HL-60/S4 treated with phorbol 12-myristate 13-acetate at 8.2 ng/mL for 4 days and 3 days (cell line): Measurements from ENCODE around the gene TOPAZ1.

ENCODE experiments used
- in situ Hi-C: fragments of 300-500 bp; cut with MboI; formaldehyde crosslinking; loops from 2 replicates; pipeline ENCODE4 v1.15.0; 2022; ENCODE audit warnings: low sequenced_read_pairs

Gene TOPAZ1

DNA sequence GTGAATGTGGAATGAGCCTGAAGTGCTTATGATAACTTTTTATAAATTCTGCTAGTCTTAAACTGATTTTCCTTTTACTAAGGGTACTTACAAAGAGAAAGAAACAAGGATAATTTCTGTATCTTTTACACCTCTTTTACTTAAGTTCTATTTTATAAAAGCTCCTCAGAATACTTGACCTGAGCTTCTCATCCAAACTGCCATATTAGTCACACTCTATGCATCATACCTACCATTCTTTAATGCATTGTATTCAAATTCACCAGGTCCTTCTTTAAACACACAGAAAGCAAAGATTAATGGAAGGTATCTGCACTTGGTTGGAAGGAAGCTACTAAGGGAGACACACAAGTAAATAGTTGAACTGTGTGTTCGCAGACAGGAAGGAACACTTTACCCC is 1.6 kb upstream of the TOPAZ1 start:
- in situ Hi-C loops = no loop called here

DNA sequence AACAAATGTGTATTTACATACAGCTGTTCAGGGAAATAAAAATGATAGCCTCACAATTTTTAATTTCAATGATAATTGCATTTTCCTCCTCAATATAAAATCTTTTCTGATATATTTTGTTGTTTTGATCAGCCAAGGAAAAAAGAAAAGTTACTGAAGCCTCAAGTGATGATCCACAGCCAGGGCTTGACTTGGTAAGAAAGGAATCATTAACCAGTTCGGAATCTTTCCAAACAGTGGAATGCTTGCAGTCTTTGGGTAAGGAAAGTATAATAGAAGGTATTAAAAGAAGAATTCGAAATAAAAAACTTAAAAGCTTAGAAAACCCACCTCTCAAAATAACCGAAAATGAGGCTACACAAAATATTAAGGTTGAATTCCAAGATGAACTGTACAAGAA is 1.0 kb downstream of the TOPAZ1 start:
- in situ Hi-C loops = no loop called here

DNA sequence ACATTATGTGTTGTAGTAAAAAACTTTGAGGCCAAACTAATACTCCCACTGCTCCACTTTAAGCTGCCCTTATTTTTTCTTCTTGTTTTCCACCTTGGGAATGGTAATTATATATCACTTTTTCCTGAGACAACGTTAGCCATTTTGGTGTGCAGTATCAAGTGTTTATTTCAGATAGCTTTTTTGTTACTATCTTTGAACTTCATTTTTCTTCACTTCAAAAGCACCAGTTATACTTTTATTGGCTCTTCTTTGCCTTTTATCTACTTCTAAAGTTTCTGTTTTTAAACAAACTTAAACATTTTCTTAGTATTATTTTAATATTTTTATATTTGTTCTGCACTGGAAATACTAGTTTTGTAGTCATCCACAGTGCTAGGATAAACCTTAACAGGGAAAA is 6.5 kb downstream of the TOPAZ1 start:
- in situ Hi-C loops = no loop called here

DNA sequence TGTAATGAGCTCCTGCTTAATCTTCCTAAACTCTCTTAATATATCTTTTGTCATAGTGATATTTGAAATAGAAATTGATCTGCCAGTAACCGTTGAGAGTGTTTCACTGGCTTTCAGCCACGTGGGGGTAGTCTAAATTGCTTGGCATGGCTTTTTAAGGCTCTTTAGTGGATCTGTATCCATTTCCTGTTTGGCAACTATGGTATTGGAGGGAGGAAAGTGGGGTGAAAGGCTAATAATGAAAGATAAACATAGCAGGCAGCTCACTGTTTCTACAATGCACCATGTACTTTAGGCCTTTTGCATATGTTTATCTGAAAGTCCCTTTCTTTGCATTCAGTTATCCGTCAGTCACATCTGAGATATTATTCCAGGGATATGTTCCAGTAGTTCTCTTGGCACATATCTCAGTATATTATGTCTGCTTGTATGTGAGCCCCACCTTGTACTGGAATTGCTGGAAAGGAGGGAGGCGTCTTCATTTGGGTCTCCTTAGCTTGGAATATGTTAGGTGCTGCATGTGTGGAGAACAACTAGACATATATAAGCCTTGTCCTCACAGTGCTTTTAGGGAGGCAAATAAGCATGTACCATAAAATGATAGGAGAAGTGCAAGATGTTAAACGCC is 10.8 kb downstream of the TOPAZ1 start:
- in situ Hi-C loops = no loop called here

DNA sequence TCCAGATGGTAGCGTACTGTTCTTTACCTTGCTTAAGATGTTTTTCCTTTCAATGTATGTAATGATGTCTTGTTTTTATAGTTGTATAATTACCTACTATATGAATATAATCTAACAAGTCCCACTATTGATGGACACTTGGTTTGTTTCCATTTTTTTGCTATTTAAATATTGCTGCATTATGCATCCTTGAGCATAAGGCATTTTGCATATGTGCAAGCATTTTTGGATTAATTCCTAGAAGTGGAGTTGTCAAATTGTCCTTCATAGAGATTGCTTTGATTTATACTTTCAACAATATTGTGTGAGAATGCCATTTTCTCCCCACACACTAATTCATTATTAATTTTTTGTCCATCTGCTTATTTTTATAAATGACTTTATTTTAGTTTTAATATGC is 17.7 kb downstream of the TOPAZ1 start:
- in situ Hi-C loops = no loop called here

DNA sequence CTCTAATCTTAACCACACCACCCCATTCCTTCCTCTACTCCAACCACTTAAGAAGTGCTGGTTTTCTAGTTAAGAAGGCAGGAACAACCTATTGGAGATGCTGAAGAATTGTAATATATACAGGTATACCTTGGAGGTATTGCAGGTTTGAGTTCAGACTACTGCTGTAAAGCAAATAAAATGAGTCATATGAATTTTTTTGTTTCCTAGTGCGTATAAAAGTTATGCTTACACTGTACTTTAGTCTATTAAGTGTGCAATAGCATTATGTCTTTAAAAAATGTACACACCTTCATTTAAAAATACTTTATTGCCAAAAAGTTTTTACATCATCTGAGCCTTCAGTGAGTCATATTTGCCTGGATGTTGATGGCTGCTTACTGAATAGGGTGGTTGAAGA is 22.5 kb downstream of the TOPAZ1 start:
- in situ Hi-C loops = no loop called here

DNA sequence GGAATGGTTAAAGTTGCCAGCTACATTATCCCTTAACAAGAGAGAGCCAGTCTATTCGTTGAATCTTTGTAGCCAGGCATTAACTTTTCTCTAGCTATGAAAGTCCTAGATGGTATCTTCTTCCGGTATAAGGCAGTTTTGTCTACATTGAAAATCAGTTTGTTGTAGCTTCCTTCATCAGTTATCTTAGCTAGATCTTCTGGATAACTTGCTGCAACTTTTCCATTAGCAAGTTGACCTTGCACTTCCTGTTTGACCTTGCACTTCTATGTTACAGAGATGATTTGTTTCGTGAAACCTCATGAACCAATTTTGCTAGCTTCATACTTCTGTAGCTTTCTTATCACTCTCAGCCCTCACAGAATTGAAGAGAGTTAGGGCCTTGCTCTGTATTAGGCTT is 24.1 kb downstream of the TOPAZ1 start:
- in situ Hi-C loops = no loop called here

DNA sequence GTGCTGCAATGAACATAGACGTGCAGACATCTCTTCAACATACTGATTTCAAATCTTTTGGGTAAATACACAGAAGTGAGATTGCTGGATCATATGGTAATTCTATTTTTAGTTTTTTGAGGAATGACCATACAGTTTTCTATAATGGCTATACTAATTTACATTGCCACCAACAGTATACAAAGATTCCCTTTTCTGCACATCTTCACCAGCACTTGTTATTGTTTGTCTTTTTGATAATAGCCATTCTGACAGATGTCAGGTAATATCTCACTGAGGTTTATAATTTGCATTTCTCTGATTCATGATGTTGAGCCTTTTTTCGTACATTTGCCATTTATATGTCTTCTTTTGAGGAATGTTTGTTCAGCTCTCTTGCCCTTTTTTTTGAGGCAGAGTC is 30.5 kb downstream of the TOPAZ1 start:
- in situ Hi-C loops = no loop called here

DNA sequence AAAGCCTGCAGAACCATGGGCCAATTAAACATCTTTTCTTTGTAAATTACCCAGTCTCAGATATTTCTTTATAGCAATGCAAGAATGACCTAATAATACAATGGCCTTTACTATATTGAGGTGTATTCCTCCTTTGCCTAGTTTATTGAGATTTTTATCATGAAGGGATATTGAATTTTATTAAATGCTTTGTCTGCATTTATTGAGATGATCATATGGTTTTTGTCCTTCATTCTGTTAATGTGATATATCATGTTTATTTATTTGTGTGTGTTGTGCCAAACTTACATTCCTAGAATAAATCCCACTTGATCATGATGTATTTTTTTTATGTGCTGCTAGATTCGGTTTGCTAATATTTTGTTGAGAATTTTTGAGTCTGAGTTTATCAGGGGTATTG is 36.2 kb downstream of the TOPAZ1 start:
- in situ Hi-C loops = no loop called here

DNA sequence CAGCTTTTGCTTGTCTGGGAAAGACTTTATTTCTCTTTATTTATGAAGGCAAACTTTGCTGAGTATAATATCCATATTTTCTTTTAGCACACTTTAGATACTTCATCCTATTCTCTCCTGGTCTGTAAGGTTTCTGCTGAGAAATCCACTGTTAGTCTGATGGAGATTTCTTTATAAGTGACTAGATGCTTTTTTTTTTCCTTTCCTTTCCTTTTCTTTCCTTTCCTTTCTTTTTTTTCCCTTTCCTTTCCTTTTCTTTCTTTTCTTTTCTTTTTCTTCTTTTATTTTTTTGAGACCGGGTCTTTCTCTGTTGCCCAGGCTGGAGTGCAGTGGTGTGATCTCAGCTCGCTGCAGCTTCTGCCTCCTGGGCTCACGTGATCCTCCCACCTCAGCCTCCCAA is 38.4 kb downstream of the TOPAZ1 start:
- in situ Hi-C loops = no loop called here

DNA sequence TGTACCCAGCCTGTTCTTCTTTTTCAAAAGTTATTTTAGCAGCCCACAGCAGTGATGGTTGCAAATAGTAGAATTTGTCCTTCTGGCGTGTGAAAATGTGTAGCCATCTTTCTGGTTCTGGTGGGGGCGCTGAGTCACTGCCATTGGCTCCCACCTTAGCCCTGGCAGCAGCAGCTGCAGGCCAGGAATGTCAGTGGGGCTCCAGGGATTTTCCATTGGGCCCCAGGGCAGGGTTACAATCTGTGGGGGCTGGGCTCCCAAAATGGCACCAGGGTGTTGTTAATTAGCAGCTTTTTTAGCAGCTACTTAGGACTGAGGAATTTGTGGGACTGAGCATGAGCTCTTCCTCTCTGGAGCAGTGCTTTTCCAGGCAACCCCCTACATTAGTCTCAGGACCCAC is 38.9 kb downstream of the TOPAZ1 start:
- in situ Hi-C loops = no loop called here

DNA sequence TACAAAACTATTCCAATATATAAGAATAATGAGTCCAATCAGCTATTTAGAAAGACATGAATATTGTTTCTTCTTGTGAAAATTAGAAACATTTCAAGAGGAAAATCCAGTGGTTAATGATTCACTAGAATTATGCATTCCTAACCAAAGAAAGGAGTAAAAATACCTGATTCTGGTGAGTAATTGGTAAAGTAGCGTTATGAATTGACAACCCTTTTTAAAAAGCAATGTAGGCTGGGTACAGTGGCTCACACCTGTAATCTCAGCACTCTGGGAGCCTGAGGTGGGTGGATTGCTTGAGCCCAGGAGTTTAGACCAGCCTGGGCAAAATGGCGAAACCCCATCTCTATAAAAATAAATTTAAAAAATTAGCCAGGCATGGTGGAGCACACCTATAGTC is 43.3 kb downstream of the TOPAZ1 start:
- in situ Hi-C loops = no loop called here

DNA sequence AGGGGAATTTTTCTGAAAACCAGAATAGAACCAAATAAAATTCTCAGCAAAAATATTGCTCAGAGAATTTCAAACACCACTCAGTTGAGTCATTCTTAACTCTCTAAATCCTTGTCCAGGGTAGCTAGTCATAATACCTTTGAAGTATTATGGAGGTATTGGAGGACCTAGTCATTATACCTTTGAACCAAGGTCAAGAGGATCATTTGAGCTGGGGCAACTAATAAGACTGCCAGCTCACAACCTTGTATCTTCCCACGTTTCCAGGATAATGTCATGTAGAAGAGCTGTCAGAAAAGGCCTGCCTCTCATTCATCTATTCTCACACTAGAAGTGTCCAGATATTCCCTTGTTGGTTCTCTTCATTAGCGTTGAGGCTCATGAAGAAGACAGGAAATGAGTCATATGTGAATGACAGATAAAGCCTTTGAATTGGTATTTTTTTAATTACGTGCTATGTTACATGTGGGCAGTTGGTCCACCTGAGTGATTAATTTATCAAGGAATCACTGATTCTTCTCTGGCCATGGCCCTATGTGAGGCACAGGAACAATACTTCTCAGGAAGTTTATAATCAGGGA is 48.3 kb downstream of the TOPAZ1 start:
- in situ Hi-C loops = no loop called here

DNA sequence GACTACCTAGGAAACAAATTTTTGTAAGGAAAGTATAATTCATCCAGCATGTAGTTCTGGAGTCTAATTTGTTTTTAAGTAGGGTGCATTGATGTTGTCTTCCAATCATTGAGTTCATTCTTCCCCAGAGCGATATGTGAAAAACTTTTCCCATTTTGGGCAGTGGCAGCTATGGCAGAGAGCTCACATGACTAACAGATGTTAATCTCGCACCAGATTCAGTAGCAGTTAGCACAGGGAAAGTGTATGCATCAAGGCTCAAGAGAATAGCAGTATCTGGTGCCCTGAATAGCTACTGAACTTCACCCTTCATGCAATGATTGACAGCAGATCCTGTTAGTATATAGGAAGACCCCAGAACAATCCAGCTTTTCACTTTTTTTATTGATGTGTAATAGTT is 50.6 kb downstream of the TOPAZ1 start:
- in situ Hi-C loops = no loop called here

DNA sequence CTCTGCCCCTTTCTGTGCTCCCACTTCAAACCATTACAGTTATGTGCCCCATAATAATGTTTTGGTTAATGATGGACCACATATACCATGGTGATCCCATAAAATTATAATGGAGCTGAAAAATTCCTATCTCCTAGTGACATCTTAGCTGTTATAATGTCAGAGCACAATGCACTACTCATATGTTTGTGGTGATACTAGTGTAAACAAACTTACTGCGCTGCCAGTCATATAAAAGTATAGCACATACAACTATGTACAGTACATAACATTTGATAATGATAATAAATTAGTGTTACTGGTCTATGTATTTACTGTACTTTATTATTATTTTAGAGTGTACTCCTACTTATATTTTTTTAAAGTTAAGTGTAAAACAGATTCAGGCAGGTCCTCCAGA is 51.3 kb downstream of the TOPAZ1 start:
- in situ Hi-C loops = no loop called here

DNA sequence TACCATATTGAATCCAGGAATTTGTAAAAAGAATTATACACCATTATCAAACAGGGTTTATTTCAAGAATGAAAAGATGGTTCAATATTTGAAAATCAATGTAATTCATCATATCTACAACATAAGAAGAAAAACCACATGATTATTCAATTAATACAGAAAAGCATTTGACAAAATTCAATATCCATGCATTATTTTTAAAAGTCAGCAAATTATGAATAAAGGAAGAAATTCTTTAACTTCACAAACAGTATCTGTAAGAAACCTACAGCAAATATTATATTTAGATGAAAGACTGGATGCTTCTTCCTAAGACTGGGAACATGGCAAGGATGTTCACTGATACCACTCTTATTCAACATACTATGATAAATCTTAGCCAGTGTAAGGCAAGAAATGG is 55.6 kb downstream of the TOPAZ1 start:
- in situ Hi-C loops = no loop called here

DNA sequence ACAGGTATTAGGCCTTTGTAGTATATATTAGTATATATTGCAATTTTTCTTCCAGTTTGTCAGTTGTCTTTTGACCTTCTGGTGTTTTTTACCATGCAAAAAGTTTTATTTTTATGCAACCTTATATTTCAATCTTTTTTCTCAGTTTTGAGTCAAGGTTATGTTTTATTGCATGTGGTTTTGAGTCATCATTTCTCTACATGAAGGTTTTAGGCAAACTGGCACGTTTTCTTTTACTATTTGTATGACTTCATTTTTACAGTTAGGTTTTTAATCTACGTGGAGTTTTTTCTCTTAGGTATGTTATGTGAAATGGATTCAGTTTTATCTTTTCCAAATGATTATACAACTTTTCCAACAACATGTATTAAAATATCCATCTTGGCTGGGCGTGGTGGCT is 60.1 kb downstream of the TOPAZ1 start:
- in situ Hi-C loops = no loop called here

DNA sequence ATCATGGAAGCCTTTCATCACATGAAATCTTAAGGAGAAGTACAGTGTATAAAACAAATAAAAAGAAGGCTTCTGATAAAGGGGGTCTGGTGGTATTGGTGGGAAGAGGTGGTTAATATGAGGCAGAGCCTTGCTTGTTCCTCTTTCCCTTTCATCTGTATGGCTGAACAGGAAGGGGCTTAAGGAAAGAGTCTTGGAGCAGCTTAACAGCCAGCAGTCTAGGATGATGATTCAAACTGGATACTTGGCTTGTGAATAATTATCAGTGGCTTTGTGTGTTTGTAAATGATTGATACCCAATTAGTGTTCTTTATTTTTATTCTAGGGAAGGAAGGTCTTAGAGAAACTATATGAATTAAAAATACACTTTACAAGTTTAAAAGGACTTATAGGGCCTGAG is 67.8 kb downstream of the TOPAZ1 start:
- in situ Hi-C loops = no loop called here

DNA sequence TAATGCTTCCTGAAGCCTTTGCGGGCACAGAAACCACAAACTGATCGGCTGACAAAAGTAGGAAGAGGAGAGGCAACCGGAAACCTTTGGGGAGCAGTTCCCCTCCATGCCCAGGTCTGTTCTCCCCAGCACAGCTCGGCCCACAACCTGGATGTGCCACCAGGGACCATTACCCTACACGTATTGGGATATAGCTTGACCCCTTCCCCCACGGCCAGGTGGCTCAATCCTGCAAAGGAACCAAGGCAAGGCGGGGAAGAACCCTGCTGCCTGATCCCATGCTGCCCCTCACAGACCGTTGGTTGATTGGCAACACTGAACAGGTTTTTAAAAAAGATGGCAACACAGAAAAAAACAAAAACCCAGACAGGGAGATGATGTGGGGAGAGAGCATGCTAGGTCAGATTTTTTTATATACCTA is 77.2 kb downstream of the TOPAZ1 start:
- in situ Hi-C loops = no loop called here

DNA sequence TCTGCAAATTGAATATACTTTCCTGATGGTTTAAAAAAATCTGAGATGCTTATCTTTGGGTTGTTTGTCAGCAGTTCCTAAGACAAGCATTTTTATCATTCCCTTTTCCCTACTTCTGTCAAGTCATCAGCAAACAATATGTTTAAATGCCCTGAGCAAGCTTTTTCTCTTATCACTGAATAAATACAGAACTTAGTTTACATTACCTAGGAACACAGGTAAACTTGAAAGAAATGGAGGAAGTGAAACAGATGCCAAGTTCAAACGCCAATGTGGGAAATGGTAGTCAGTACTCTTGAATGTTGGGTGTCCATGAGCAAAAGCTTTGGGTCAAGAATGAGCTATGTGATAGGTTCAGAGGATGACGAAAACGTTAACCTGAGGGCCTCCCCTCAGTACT is 79.6 kb downstream of the TOPAZ1 start:
- in situ Hi-C loops = no loop called here

DNA sequence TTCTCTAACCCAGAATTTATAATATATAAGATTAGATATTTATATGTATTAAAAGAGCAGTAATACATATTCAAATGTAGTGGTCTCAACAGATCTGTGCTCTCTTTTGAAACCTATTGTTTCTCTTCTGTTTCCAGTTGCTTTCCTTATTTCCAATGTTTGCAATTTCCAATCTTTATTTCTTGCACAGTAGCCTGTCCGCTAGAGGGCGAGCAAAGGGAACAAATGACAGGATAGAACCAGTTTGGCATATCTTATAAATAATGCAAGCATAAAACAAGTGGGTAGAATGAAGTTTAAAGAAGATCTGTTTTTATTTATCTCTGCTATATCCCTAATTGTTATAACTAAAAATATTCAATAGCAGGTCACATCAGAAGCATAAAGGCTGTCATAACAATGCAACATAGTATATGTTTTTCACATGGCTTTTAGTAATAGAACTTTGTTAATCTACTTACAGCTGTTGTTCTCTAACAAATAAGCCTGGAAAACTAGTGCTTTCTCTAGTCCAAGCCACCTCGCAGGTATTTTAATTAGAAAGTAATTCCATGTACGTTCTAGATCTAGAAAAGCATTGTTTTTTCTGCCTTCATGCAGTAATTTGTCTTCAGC is 81.8 kb downstream of the TOPAZ1 start:
- in situ Hi-C loops = no loop called here

DNA sequence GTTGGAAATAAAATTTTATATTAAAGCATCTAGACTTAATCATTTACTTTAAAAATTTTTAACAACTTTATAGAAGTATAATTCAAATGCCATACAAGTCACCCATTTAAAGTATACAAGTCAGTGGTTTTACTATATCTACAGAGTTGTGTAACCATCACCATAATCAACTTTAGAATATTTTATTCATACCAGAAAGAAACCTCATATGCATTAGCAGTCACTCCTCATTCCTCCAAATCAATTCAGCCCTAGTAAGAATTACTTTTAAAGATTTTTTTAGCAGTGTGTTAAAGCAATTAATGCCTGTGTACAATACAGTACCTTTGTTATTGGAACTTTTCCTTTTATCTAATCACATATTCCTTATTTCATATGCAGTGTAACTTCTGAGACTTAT is 82.9 kb downstream of the TOPAZ1 start:
- in situ Hi-C loops = no loop called here

DNA sequence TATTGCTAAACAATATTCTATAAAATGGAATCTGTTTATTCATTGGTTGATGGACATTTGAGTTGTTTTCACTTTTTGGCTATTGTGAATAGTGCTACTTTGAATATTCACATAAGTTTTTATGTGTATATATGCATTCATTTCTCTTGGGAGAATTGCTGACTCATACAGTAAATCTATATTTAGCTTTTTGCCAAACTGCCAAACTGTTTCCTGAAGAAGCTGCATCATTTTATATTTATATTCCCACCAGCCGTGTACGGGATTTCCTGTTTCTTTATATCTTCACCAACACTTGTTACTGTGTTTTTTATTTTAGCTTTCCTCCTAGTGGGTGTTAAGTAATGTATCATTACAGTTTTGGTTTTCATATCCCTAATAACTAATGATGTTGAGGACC is 84.3 kb downstream of the TOPAZ1 start:
- in situ Hi-C loops = no loop called here
